HepG2 (cell line): ENCODE results near the gene PPM1H.

ENCODE experiments used
- E2F5 ChIP-seq: sonication (generic); formaldehyde crosslinking; conservative IDR thresholded peaks from 2 replicates; pipeline ENCODE4 v1.4.0; 2020; ENCODE audit warnings: missing genetic modification reagents
- SP1 ChIP-seq, 2 experiments: fragments of 450-650 bp in 1 of 2; sonication (generic) in 1 of 2; formaldehyde crosslinking in 1 of 2; IDR thresholded peaks; 2 replicates each; pipeline versions ENCODE4 v1.4.0 to v1.6.1; 2016 to 2020; ENCODE audit warnings: missing genetic modification reagents in 1 of 2
- TF ChIP-seq, protein P1 (sequence below), 2 experiments: sonication (generic) in 1 of 2; formaldehyde crosslinking in 1 of 2; IDR thresholded peaks; 2 replicates each; pipeline versions ENCODE4 v1.5.1 to v1.6.1; 2011 to 2020; ENCODE audit warnings: borderline replicate concordance in 1 of 2, low read depth in 1 of 2, low read length in 1 of 2, mild to moderate bottlenecking in 1 of 2, missing genetic modification reagents in 1 of 2, moderate library complexity in 1 of 2
- TF ChIP-seq, protein P2 (sequence below): sonication (generic); formaldehyde crosslinking; IDR thresholded peaks from 2 replicates; pipeline ENCODE4 v1.5.1; 2020; ENCODE audit warnings: missing genetic modification reagents, mild to moderate bottlenecking, borderline replicate concordance

- TF ChIP-seq, protein P1, sequence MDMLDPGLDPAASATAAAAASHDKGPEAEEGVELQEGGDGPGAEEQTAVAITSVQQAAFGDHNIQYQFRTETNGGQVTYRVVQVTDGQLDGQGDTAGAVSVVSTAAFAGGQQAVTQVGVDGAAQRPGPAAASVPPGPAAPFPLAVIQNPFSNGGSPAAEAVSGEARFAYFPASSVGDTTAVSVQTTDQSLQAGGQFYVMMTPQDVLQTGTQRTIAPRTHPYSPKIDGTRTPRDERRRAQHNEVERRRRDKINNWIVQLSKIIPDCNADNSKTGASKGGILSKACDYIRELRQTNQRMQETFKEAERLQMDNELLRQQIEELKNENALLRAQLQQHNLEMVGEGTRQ (IDR thresholded peaks at IDR 0.05; ENCODE audit: low read depth, low read length): no peak
- TF ChIP-seq, protein P1 (CRISPR knock-in tag; IDR thresholded peaks at IDR 0.05; ENCODE audit: borderline replicate concordance): no peak; the same call in 1 of the 2 replicates
- TF ChIP-seq E2F5: peak; percentile 66; the same call in 1 of the 2 replicates
- no peak for TF ChIP-seq SP1 (IDR thresholded peaks at IDR 0.05)
- TF ChIP-seq SP1 (CRISPR knock-in tag; IDR thresholded peaks at IDR 0.05): no peak
- TF ChIP-seq, protein P2, sequence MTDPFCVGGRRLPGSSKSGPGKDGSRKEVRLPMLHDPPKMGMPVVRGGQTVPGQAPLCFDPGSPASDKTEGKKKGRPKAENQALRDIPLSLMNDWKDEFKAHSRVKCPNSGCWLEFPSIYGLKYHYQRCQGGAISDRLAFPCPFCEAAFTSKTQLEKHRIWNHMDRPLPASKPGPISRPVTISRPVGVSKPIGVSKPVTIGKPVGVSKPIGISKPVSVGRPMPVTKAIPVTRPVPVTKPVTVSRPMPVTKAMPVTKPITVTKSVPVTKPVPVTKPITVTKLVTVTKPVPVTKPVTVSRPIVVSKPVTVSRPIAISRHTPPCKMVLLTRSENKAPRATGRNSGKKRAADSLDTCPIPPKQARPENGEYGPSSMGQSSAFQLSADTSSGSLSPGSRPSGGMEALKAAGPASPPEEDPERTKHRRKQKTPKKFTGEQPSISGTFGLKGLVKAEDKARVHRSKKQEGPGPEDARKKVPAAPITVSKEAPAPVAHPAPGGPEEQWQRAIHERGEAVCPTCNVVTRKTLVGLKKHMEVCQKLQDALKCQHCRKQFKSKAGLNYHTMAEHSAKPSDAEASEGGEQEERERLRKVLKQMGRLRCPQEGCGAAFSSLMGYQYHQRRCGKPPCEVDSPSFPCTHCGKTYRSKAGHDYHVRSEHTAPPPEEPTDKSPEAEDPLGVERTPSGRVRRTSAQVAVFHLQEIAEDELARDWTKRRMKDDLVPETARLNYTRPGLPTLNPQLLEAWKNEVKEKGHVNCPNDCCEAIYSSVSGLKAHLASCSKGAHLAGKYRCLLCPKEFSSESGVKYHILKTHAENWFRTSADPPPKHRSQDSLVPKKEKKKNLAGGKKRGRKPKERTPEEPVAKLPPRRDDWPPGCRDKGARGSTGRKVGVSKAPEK (CRISPR knock-in tag): no peak
Measured at GRCh38 chr12:62603061-62603810, 331.7 kb downstream of the PPM1H start.
